ENCODE data around the gene NCSTN. TPM values are rescaled to one million over a fixed set of nuclear protein-coding genes. Genes with fewer than 3 reads are reported as not detected.

NCSTN gene
- total and polyA plus RNA-seq, 10 of the 15 experiments (the other 5 are each of a cell fraction or from before 2014, with no cell fraction given): 33.3 to 88.2 (median 60.4) TPM

DNA sequence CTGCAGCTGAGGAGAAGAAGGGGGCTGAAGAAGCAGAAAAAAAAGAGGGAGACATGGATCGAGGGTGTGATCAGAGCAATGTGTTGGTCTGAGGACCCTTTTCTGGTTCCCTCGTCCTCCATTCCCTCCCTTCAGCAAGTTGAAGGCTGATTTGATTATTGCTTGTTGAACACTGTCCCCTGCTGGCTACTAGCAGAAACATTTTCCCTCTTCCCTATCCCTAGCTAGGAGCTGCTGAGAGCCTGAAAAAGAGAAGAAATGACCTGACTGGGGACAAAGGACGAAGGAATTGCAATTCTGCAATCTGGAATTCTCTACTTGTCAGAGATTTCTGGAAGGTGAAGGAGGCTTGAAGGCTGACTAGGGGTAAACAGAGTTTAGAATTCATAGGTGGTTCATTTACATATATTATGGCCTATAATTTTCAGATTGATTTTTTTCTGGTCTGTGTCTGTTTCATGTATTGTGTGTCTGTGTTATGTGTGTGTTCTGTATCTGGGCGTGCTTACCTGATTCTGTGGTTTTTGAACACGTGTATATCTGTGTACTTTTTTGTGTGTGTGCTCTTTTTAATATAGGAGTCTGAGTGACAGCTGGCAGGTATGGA, 33.4 kb downstream of the NCSTN start (continued):
- TF ChIP-seq SMARCA5 (IDR thresholded peaks at IDR 0.05) (peak; percentile 59), GATAD2B (conservative IDR thresholded peaks at IDR 0.05; ENCODE audit: low read depth) (no peak), SUPT20H (IDR thresholded peaks at IDR 0.05; ENCODE audit: borderline replicate concordance, control insufficient read depth, low read depth, low read length) (no peak), RAD21 (IDR thresholded peaks at IDR 0.05; ENCODE audit: insufficient read depth, low read depth, low read length) (peak; percentile 95), ZNF384 (IDR thresholded peaks at IDR 0.05; ENCODE audit: borderline replicate concordance, low read depth, low read length) (no peak), CTCF (IDR thresholded peaks at IDR 0.05 in 2 of 3, conservative IDR thresholded peaks at IDR 0.05 in 1 of 3; ENCODE audit: control insufficient read depth in 2 of 3, extremely low read depth in 1 of 3, insufficient read depth in 1 of 3, low read depth in 3 of 3, low read length in 3 of 3) (peak; percentile 96 to 99 (median 99); a peak in 5 of 6 replicates), KLF5 (IDR thresholded peaks at IDR 0.05; ENCODE audit: partially characterized antibody) (no peak), MTA3 (IDR thresholded peaks at IDR 0.05; ENCODE audit: borderline replicate concordance, low read length) (no peak), HDAC6 (IDR thresholded peaks at IDR 0.05; ENCODE audit: unreplicated experiment) (no peak), SMC3 (IDR thresholded peaks at IDR 0.05; ENCODE audit: borderline replicate concordance, low read length) (peak; percentile 90), BRCA1 (IDR thresholded peaks at IDR 0.05; ENCODE audit: low read depth, low read length) (no peak), EED (IDR thresholded peaks at IDR 0.05; ENCODE audit: low read depth) (no peak), HDGF (IDR thresholded peaks at IDR 0.05) (no peak), POLR2AphosphoS5 (IDR thresholded peaks at IDR 0.05; ENCODE audit: low read length) (no peak), IKZF2 (IDR thresholded peaks at IDR 0.05) (0 out of 4 replicates have a peak, but pooled peaks of 1 of the 2 experiments have one; percentile 11), MEF2B (IDR thresholded peaks at IDR 0.05; ENCODE audit: partially characterized antibody, poor library complexity, severe bottlenecking) (no peak), NR2F1 (conservative IDR thresholded peaks at IDR 0.05) (no peak), ZNF274 (IDR thresholded peaks at IDR 0.05; ENCODE audit: insufficient read depth, insufficient read length) (no peak), ESRRA (IDR thresholded peaks at IDR 0.05; ENCODE audit: low read length) (no peak)

Data from GM12878 (cell line).